GM18867 (cell line): ENCODE results near the gene CCL11.

ENCODE experiments used
- ATAC-seq: cut with Tn5 transposase; IDR thresholded peaks from one replicate; pipeline ENCODE4 v1.9.1; 2021; ENCODE audit warnings: mild to moderate bottlenecking, moderate library complexity; ENCODE audit not compliant: unreplicated experiment

Gene CCL11

DNA sequence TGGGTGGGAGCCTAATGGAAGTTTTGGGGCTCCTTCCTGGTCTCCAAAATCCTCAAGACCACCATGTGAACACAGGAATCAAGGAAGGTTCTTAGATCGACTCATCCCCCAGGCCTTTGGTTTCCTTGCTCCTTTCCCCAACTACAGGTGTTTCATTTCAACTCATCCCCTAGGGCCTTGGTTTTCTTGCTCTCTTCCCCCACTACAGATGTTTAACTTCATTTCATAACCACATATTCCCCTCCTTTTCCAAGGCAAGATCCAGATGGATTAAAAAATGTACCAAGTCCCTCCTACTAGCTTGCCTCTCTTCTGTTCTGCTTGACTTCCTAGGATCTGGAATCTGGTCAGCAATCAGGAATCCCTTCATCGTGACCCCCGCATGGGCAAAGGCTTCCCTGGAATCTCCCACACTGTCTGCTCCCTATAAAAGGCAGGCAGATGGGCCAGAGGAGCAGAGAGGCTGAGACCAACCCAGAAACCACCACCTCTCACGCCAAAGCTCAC, at the start of gene CCL11:
CCL11 (plus strand) TSS at position 457 of the 507 bp plus-strand sequence. CDS start 67 bp downstream, outside the sequence.
- no peak for ATAC-seq

DNA sequence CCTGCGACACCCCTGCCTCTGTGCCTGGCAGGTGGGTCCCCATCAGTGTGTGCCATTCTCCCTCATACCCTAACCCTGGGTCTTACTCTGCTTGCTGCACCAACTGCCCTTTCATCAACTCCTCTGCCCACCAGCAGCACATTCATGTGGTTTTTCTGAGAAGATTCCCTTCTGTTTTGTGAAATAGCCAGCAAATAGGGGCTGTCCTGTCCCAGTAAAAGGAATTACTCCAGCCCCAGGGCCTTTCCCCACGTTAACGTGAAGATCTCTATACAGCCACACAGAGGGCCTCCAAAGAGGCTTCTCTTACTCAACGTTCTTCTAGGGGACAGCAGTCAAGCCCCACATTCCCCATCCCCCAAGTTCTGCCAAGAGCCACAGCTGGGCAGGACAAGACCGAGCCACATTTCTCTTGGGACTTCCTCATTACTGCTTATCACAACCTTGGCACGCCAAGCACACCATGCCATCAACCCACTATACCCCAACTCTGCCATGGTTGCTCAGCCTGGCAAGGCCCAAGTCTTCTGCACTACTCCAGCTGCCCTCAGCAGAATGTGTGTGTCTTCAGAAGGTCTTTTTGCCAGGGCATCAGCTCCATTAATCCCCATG, 49.2 kb upstream of the CCL11 start:
- no peak for ATAC-seq

DNA sequence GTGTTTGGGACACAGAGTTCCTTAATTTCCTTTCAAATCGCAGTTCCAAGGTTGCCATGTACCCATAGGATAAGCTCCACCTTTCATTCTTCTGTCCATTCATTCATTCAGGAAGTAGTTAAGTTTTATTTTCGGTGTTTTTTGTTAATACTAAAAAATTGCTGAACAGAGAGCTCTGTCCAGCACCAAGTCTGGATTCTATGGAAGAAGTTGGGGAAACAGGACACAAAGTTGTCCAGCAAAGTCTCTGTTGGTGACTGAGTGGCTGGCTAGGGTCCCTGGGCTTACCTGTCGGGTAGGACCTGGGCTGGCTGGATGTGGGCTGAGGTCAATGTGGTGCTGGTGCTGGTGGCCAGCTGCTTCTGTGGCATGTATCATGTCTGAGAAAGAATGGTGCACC, 48.1 kb upstream of the CCL11 start:
- ATAC-seq: no peak

DNA sequence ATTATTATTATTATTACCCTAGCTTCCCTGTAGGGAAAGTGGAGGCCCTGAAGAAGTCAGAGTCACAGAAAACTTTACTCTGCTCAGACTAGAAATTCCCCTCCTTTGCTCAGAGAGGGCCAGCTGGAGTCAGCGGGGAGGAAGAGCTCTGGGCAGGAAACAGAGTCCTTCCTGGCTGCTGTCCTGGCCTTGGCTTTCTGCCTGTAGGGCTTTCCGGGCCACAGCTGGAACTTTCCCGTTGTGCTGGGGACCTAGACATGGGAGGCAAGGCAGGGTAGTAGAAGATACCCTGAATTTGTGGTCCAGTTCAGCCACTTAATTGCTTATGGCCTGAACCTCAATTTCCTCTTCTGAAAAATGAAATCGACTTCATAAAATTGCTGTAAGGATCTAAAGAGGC, 44.5 kb upstream of the CCL11 start:
- no peak for ATAC-seq

DNA sequence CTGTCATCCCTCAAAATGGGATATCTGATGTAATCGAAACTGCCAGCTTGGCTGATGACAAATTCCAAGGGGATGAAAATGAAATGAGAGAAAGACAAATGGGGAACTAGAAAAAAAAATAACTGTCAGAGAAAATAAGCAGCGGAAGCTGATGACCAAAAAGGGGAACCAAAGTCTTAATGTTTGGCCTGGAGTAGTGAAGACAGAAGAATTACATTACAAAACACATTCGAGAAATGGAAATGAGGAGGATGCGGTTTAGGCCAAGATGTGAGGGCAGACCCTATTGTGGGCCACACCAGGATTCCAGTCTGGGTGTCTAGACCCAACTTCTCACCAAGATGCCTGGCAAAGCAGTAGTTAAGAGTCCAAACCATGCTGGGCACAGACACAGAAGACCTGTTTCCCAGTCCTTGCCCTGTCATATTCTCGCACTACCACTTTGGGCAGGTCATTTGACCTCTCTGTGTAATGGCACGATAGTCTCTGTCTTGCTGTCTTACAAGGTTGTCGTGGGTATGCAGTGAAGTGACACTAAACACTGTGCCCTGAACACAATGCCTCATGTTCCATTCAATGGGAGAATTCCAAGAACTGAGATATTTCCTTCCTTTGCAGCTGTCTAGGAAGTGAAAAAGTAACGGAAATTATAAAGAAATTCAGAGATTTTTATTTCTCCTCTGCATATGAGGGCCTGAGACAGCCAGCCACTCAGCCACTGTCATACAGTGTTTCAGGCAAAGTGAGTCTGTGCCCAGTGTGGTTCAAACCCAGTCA, 42.8 kb upstream of the CCL11 start:
- no peak for ATAC-seq

DNA sequence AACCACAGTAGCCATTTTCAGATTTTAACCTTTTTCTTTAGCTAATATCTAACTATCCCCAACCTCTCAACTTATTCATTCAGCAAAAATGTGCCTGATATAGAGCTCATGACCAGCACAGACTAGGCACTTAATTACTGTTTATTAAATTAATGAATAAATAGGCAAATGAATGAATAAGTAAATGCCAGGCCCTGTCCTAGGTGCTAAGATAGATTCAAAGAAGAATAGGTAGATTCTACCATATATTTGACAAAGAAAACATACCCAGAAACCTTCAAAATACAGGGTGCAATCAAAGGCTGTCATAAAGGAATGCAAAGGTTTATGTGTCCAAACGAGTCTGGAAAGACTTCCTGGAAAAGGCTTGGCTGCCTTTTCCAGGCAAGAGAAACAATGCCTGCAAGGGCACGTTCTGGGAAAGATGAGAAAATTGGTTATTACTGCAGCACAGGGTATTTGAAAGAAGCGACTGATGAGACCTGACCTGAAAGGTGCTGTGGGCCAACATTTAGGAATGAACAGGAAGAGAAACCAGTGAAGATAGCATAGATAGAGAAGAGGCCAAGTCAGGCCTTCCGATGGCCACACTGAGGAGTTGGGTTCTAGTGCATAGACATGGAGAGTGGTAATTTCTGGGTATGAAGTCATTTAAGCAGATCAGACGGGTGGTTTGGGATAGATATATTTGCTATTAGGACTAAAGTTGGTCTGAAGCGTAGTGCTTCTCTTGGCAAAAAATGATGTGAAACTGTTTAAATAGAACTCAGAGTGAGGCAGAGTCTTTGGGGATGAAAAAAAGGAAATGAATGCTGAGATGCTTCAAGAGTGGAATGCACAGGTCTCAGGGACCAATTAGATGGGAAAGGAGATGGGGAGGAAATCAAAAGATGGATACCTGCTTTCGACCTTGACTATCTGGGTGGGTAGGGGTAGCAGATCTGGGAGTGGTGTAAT, 41.9 kb upstream of the CCL11 start:
- ATAC-seq: no peak

DNA sequence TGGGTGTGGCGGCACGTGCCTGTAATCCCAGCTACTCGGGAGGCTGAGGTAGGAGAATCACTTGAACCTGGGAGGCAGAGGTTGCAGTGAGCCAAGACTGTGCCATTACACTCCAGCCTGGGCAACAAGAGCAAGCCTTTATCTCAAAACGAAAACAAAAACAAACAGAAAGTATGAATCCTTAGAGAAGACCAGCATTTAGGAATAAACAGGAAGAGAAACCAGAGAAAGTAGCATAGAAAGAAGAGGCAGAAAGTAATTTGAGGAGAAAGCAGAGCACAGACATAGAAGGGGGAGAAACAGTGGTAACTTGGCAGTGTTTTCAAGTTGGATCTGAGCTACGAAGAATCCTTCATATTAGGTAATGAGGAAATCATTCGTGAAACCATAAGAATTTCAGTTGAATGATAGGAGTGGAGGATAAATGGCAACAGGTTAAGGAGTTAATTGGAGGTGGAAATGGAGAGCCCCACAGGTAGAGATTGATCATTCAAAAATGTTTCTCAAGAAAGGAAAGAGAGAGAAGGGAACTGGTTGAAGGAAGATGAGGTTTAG, 40.1 kb upstream of the CCL11 start:
- no peak for ATAC-seq

DNA sequence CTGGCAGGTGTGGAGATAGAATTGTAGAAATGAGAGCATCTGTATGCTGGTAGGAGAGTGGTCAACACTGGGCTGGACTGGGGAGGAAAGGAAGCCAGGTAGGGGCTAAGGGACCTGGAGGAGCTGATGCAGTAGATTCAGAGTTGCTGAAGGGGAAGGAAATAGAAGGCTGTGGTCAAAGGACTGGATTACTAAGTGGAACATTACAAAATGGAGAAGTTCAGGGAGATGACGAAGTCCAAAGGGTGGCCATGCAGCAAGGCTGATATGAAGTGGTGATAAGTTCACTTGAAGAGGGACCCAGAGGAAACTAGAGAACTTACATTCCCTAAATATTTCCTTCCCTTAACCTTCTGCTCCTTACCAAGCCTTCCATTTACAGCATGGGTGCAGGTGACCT, 39.1 kb upstream of the CCL11 start:
- no peak for ATAC-seq

DNA sequence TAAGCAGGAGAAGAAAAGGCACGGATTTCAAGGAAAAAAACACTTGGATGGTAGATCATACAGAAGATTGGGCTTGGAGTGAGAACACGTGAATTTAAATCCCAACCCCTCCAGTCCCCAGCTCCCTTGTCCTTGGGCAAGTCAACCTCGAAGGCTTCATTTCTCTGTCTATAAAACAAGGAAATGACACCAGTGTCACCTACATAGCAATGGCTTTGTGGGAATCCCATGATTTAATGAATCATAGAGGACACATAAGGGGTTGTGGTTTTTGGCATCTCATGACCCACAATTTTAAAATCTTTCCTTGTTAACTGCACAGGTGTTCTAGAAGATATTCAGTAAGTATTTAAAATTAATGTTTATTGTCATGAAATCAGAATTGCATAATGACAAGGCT, 38.7 kb upstream of the CCL11 start:
- no peak for ATAC-seq

DNA sequence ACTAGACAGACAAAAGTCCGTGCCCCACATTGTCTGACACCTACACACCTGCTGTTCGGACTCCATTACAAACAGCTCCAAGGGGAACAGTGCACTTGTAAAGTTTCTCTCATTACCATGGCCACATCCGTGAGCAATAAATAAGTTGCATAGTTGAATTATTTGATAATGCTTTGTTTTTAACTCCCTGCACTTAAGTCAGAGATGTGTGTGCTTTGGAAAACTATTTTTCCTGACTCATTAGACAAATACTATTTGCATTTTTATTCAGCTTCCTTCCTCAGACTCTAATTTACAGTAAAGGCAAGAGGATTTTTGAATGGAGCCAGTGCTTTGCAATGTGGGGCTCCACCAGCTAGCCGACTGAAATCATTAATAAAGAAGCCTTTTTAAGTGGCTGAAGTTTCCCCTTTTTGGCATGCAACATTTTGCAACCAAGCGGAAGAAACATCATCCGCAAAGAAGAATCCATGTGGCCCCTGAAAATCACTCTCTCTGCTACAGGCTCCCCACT, 37.0 kb upstream of the CCL11 start:
- no peak for ATAC-seq

DNA sequence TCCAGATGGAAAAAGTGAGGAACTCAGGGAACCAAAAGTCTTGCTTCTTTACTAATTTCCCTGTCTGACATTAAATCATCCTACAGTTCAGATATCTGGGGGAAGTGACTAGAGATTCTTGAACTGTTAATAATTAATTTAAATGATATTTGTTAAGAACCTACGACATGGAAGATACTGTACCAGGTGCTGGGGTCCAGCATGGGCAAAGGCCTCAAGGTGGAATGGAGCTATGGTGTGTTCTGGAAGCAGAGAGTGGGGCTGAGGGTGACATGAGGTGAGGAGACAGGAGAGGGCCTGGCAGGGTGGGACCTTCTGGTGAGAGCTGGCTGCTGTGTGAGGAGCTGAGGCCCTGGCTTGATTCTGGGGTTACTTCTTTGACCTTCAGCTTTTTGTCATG, 36.5 kb upstream of the CCL11 start:
- no peak for ATAC-seq

DNA sequence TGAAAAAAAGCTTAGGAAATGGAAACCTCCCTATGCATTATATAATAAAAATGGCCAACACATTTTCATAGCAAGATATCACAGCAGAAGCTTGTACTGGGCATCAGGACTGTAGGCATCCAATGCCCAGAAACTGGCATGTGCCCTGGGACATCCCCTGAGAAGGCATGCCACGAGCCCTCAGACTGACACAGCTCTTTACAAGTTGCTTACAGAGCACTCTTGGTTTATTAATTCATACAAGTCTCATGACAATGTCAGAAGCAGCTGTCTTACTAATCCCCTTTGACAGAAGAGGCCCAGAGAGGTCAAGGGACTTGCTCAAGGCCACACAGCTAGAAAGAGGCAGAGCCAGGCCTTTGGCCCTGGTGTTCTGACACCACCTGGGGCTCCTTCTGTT, 36.1 kb upstream of the CCL11 start:
- ATAC-seq: no peak

DNA sequence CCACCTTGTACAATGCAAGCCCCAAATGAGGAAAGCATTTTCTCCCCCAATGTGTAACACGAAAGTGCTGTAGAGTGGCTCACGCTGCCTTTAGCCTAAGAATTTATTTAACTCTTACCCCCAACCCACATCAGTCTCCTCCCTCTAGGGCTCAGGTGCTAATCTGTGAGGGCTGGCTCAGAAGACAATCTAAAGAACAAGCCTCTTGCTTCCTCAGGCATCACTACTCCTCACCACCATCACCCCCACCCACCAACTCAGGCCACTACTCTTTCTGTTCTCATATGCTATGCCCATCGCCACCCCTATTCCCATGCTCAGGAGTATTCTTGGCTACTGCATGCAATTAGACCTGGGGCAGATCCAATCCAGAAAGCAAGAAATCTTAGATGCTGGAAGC, 34.4 kb upstream of the CCL11 start:
- no peak for ATAC-seq

DNA sequence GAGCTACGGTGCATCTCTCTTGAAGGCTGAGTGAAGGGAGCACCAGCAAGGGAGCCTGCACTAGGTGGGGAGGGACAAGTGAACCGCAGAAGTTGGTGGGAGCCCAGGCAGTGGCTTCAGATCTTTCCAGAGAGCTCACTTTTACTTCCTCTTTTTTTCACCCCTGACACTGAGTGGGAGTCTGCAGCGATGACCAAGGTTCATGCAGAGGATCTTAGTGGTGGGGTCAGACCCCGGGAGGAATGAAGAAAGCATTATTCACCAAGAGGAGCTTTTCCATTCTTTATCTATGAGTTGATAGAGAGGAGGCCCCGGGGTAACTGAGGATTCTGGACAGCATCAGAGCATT, 33.5 kb upstream of the CCL11 start:
- no peak for ATAC-seq

DNA sequence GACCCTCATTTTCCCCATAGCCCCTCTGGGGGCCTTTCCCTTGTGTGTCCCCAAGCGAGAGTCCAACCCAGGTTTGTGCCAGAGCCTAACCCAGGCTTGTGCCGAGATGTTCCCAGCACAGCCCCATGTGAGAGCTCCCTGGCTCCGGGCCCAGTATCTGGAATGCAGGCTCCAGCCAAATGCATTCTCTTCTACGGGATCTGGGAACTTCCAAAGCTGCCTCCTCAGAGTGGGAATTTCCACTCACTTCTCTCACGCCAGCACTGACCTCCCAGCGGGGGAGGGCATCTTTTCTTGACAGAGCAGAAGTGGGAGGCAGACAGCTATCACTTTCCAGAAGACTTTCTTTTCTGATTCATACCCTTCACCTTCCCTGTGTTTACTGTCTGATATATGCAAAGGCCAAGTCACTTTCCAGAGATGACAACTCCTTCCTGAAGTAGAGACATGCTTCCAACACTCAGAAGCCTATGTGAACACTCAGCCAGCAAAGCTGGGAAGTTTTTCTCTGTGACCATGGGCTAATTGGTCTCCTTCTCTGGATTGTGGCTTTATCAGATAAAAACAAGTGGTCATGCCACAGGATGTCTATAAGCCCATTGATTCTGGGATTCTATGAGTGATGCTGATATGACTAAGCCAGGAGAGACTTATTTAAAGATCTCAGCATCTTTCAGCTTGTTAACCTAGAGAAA, 33.0 kb upstream of the CCL11 start:
- no peak for ATAC-seq

DNA sequence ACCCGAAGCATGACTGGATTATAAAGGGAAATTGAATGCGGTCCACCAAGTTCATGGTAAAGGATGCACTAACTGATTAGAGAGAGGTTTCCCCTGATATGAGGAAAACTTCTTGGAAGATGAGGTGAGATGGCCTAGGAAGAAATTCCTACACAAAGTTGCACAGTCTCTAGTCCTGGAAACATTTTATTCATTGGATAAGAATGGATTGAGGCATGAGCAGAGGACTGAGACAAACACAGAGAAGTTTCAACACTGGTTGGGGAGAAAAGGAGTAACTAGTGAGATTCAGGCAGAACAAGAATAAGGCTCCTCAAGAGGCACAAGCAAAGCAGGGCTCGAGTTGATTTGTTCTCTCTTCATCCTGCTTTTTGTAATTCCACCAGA, 32.4 kb upstream of the CCL11 start:
- no peak for ATAC-seq

DNA sequence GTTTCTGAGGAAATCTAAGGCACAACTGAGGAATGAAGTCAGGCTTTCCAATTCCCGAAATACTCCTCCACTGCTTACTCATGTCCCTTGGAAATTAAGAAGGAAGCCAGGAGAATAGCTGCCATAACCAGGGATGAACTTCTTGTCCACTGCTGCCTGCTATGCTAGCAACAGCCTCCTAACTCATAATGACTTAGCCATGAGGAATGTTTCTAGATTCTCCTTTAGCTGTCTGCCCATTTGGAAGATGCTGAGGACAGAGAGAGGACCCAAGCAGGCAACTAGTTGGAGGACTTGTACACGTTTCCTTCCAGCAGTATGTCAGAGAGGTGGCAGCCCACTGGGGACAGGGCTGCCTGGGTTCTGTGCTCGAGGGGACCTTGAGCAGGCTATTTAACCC, 31.4 kb upstream of the CCL11 start:
- ATAC-seq: no peak

DNA sequence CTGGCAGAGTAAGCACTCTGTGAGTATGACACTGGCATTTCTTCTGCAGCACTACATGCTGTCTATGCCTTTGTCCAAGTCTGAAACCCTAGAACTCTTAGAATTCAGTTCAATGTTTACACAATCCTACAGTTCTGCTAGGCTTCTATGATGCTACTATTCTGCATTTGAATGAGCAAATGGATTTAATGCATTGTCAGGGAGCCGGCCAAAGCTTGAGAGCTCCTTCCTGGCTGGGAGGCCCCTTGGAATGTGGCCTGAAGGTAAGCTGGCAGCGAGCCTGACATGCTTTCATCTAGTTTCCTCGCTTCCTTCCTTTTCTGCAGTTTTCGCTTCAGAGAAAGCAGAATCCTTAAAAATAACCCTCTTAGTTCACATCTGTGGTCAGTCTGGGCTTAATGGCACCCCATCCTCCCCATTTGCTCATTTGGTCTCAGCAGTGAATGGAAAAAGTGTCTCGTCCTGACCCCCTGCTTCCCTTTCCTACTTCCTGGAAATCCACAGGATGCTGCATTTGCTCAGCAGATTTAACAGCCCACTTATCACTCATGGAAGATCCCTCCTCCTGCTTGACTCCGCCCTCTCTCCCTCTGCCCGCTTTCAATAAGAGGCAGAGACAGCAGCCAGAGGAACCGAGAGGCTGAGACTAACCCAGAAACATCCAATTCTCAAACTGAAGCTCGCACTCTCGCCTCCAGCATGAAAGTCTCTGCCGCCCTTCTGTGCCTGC, 30.7 kb upstream of the CCL11 start, which contains the start of gene CCL2:
CCL2 (plus strand) TSS at position 635 of the 730 bp plus-strand sequence; CDS start at position 700, 65 bp downstream.
- ATAC-seq: no peak

DNA sequence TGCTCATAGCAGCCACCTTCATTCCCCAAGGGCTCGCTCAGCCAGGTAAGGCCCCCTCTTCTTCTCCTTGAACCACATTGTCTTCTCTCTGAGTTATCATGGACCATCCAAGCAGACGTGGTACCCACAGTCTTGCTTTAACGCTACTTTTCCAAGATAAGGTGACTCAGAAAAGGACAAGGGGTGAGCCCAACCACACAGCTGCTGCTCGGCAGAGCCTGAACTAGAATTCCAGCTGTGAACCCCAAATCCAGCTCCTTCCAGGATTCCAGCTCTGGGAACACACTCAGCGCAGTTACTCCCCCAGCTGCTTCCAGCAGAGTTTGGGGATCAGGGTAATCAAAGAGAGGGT, 30.2 kb upstream of the CCL11 start:
- ATAC-seq: no peak

DNA sequence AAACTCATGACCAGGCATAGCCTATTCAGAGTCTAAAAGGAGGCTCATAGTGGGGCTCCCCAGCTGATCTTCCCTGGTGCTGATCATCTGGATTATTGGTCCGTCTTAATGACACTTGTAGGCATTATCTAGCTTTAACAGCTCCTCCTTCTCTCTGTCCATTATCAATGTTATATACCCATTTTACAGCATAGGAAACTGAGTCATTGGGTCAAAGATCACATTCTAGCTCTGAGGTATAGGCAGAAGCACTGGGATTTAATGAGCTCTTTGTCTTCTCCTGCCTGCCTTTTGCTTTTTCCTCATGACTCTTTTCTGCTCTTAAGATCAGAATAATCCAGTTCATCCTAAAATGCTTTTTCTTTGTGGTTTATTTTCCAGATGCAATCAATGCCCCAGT, 29.7 kb upstream of the CCL11 start:
- ATAC-seq: no peak
